AG08395 (cell line): Measurements from ENCODE around the gene SOD2.
"Not testable (repeated sequence)": the region's sequence is repeated elsewhere in the genome, so short reads cannot be mapped to it uniquely, and the experiment has no call there.

Experiments
- DNase-seq: peaks from one replicate; pipeline ENCODE4 v3.0.0; 2012; ENCODE audit warnings: mixed read lengths, low spot score

Gene SOD2

GRCh38 chr6:159682810-159683209 is 10.2 kb downstream of the SOD2 start:
- no peak for DNase-seq

GRCh38 chr6:159682295-159682694 is 10.7 kb downstream of the SOD2 start:
- no peak for DNase-seq

- DNase-seq = no peak
Observed at GRCh38 chr6:159681191-159681880, 11.7 kb downstream of the SOD2 start.

- DNase-seq = no peak
Observed at GRCh38 chr6:159680104-159680503, 12.9 kb downstream of the SOD2 start.

GRCh38 chr6:159679091-159680077 is 13.7 kb downstream of the SOD2 start:
- peak; percentile 21 for DNase-seq

- DNase-seq = no peak
Observed at GRCh38 chr6:159678574-159678973, 14.5 kb downstream of the SOD2 start.

GRCh38 chr6:159677506-159678165 is 15.4 kb downstream of the SOD2 start:
- DNase-seq = no peak

- no peak for DNase-seq
Observed at GRCh38 chr6:159676890-159677505, 16.0 kb downstream of the SOD2 start.

GRCh38 chr6:159676236-159676635 is 16.8 kb downstream of the SOD2 start:
- not testable (repeated sequence) for DNase-seq

GRCh38 chr6:159665868-159666635 is 27.0 kb downstream of the SOD2 start:
- no peak for DNase-seq

GRCh38 chr6:159663368-159663889 is 29.6 kb downstream of the SOD2 start:
- not testable (repeated sequence) for DNase-seq

- not testable (repeated sequence) for DNase-seq
Observed at GRCh38 chr6:159661977-159662376, 31.1 kb downstream of the SOD2 start.

- DNase-seq = no peak
Observed at GRCh38 chr6:159655409-159655988, 37.5 kb downstream of the SOD2 start.

GRCh38 chr6:159654483-159655098 is 38.5 kb downstream of the SOD2 start:
- DNase-seq = peak; percentile 54

GRCh38 chr6:159650314-159650713 is 42.7 kb downstream of the SOD2 start:
- DNase-seq = no peak

GRCh38 chr6:159649441-159649840 is 43.6 kb downstream of the SOD2 start:
- DNase-seq = no peak

GRCh38 chr6:159646733-159647132 is 46.3 kb downstream of the SOD2 start:
- DNase-seq = peak; percentile 26

- no peak for DNase-seq
Observed at GRCh38 chr6:159646116-159646515, 46.9 kb downstream of the SOD2 start.

GRCh38 chr6:159645640-159646039 is 47.4 kb downstream of the SOD2 start:
- DNase-seq = no peak
